ENCODE measurements around the gene PRUNE1.

Gene PRUNE1, protein sequence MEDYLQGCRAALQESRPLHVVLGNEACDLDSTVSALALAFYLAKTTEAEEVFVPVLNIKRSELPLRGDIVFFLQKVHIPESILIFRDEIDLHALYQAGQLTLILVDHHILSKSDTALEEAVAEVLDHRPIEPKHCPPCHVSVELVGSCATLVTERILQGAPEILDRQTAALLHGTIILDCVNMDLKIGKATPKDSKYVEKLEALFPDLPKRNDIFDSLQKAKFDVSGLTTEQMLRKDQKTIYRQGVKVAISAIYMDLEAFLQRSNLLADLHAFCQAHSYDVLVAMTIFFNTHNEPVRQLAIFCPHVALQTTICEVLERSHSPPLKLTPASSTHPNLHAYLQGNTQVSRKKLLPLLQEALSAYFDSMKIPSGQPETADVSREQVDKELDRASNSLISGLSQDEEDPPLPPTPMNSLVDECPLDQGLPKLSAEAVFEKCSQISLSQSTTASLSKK

DNA sequence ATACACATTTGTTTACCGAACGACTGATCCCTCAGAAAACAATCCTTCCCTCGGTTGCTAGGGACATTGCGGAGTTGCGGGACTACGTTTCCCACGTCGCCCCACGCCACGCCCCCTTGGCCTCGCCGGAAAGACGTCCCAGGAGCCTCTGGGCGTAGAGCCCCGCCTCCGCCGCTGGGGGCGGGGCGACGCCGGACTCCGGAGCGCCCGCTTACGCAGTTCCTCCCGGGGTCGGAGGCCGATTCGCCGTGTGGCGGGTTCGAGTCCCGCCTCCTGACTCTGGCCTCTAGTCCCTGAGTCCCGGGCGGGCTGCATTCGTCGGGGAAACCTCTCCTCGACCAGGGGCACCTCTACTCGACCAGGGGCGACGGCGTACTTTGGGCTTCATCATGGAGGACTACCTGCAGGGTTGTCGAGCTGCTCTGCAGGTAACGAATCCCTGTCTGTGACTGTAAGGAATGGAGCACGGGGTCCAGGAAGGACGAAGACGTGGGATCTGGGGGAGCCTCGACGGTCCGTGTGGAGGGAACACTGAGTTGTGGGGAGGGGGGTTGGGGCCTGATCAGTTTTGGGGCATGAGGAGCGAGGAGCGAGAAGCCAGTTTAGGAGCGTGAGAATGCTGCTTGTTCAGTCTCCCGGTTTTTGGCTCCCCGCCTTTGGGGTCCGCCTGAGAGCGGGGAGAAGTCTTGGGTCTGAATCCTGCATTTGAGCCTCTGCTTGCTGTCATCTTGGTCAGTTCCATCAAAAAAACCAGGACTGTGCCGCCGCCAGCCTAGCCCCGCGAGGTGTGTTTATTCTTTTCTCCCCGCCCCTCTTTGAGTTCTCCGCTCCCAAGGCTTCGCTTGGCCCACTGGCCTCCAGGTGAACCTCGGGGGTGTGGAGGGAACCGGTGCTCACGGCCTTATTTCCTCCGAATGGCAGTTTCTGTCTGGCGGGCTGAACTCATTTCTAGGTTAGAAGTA, at the start of gene PRUNE1:
TSS of gene PRUNE1 (plus strand) at position 206 of the 962 bp plus-strand sequence. CDS start at position 390, 184 bp downstream.
- DNase-seq: peak; percentile 90

DNA sequence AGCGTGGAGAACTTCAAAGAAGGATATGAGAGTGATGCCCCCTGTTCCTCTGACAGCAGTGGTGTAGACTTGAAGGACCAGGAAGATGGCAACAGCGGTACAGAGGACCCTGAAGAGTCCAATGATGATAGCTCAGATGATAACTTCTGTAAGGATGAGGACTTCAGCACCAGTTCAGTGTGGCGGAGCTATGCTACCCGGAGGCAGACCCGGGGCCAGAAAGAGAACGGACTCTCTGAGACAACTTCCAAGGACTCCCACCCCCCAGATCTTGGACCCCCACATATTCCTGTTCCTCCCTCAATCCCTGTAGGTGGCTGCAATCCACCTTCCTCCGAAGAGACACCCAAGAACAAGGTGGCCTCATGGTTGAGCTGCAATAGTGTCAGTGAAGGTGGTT, 47.6 kb upstream of the PRUNE1 start:
- DNase-seq: no peak

DNA sequence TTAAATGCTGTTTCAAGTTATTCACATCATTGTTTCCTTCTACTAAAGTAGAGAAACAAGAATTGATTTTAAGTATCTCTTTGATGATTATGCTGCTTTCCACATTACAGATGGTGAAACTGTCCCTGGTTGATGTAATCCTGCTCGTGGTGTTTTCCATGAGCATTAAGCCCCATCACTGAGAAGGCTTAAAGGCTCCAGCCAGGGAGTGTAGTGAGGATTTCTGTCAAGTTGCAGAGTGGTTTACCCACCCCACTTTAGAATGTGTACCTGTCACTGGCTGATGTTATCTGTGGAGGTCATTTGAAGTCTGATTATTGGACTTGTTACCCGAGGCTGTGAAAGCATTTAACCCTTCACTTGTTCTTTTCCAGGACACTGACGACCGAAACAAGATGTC, 46.5 kb upstream of the PRUNE1 start:
- no peak for DNase-seq

GRCh38 chr1:150963321-150964163, 44.7 kb upstream of the PRUNE1 start:
- DNase-seq: no peak

DNA sequence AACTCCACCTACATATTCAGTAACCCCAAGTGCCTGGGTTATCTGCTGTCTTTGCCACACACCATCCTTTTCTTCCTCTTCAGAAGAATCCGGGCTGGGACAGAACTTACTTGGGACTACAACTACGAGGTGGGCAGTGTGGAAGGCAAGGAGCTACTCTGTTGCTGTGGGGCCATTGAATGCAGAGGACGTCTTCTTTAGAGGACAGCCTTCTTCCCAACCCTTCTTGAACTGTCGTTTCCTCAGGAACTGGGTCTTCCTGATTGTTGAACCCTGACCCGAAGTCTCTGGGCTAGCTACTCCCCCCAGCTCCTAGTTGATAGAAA, 44.1 kb upstream of the PRUNE1 start:
- no peak for DNase-seq

GRCh38 chr1:150965605-150966004, 42.6 kb upstream of the PRUNE1 start:
- no peak for DNase-seq

- no peak for DNase-seq
Measured at GRCh38 chr1:150966011-150966410, 42.2 kb upstream of the PRUNE1 start.

DNA sequence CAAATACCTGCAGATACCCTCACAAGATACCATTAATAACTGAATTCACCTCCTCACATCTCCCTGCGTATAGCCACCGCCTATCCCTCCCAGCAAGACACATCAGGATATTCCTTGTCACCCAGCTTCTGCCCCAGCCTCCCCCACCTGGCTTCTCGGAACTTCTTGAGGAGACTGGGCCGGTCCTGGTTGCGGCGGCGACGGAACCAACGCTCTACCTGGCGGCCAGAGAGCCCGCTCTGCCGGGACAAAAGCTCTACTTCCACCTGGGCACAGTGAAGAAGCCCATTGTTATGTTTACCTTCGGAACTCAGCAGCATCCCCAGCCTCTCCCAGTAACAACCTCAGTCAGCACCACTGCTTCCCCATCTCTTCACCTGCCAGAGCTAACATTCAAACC, 40.3 kb upstream of the PRUNE1 start:
- DNase-seq: no peak

GRCh38 chr1:150968491-150968890, 39.8 kb upstream of the PRUNE1 start:
- no peak for DNase-seq

GRCh38 chr1:150969626-150970025, 38.6 kb upstream of the PRUNE1 start:
- DNase-seq: no peak

GRCh38 chr1:150970808-150971582, 37.3 kb upstream of the PRUNE1 start:
- DNase-seq: no peak

DNA sequence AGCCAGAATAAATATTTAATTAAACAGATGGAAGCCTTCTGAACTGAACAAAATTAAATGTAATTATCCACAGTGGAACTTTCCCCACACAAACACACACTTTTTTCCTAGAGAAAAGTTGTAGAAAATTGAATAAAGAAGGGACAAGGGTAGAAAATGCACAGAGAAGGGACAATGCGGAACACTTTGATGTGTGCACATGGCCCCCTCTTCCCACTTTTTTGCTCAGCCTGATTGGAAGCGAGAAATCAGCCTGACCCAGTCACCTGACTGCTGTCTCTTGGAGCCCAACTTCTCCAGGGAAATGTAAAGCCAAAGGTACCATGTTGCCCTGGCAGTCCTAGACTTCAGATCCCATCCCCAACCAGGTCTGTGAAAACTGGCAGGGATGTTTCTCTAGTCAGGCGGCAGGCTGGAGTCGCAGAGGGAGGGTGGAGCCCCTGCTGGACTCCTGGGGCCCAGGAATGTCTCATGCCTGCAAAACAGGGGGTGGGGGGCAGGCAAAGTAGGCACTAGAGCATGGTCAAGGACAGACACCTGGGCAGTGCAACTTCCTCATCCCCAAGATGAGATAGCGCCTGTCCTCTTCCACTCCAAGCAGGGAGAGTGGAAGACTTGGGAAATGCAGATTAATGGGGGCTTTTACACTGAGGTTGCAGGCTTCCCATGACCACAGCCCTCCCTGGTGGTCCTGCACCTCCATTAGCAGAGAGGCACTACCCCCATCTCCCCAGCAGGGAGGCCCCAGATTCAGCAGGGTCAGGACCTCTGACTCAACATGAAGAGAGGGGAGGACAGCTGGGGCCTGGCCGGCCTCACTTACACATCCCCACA, 36.4 kb upstream of the PRUNE1 start:
- DNase-seq: no peak

DNA sequence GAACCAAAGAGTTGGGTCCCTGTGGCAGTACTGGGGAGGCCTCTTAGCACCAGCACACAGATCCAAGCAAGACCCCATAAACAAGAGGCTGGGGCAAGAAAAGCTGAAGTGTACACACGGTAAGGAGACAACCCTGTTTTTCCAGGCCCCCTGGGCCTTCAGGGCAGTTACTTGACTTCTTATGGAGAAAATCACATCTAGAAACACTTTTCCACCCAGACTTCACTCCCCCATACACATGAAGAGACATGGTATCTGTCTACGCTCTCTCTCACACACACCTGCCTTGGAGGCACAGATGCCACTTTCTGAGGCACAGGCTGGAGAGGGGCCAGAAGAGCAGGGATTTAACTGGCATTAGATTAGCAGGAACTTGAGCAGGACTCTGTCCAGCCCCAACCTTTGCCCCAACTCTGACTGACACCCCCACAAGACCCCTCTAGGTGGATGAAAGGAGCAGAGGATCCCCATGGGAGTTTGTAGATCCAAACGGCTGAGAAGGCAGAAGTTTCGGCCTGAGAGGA, 35.8 kb upstream of the PRUNE1 start:
- no peak for DNase-seq

GRCh38 chr1:150973258-150973835, 34.9 kb upstream of the PRUNE1 start:
- no peak for DNase-seq

DNA sequence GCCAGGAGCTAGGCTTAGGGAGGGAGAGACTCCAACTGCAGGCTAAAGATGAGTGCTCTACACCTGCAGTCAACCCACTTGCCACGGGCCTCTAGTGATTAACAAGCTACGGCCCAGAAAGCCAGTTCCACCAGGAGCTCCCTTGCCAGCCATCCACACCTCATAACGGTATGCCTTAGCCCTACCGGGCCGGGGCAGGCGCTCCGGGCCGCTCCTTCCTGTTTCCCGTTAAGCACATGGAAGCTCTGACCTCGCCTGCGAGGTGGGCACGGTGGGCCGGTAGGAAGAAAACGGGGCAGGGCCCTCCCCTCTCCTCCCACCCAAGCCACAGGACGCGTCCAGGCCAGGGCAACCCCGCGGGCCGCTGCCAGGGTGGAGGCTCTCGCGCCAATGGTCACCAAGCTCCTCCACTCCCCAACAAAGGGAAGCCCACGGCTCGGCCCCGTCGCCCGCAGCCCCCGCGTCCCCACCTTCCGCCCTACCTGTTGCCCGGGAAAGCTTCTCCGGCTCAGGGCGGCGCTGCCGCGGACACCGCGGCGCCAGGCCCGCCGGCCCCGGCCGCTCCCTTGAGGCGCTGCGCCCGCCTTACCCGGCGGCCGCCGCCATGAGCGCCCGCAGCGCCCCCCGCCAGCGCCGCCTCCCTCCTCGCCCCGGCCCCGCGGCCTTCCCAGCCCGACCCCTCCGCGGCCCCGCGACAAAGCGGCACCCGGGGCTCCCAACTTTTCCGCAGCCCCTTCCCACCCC, 34.2 kb upstream of the PRUNE1 start:
- DNase-seq: no peak

DNA sequence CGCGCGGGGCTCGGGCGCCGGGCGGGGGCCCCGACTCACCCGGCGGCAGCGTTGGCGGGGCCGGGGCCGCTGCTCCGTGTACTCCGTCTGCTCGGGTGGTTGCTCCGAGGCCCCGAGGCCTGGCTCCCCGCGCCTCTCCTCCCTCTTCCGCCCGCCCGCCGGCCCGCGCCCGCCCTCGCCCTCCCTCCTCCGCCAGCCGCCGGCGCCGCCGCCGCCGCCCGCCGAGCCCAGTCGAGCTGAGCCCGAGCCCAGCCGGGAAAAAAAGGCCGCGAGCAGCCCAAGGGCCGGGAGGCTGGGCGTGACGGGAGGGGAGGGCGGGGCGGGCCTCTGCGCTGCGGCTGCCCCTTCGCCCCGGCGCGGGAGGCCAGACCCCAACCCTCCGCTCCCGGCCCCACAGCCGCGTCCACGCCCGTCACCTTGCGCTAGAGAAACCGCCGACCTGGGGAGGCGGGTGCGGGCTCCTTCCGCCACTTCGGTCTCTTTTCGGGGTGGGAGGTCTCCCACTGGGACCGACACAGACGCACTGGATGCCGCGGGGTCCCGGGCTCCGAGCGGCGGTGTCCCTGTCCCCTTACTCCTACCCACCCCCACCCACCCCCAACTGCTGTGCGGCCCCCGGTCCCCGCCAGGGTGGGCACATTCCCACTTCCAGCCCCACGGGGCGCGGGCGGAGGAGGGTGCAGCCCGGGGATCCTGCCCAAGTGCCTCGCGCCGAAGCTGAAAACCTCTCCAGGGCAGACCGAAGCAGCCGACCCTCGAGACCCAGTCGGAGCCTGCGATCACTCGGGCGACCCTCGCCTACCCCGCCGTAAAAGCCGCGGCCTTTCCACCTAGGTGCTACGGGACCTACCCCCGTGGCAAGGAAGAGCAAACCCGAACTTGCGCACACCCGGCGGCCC, 33.4 kb upstream of the PRUNE1 start, which contains the start of gene CERS2:
TSS of gene CERS2 (minus strand) at position 256 of the 899 bp plus-strand sequence. CDS start 5,745 bp downstream, outside the sequence.
- DNase-seq: peak; percentile 64

- no peak for DNase-seq
Measured at GRCh38 chr1:150976401-150976821, 31.8 kb upstream of the PRUNE1 start.
